ENCODE results near the gene CAPN2.
"Not testable (repeated sequence)": the region's sequence is repeated elsewhere in the genome, so short reads cannot be mapped to it uniquely, and the experiment has no call there.

CAPN2 gene

GRCh38 chr1:223717695-223718363, 5.5 kb downstream of the CAPN2 start:
- peak; percentile 26 for DNase-seq

- DNase-seq, result peak; percentile 82
Observed at GRCh38 chr1:223718850-223719249, 6.5 kb downstream of the CAPN2 start.

GRCh38 chr1:223720971-223721591, 8.7 kb downstream of the CAPN2 start:
- DNase-seq, result peak; percentile 41

GRCh38 chr1:223721658-223722607, 9.6 kb downstream of the CAPN2 start:
- no peak for DNase-seq

GRCh38 chr1:223723351-223723904, 11.1 kb downstream of the CAPN2 start:
- DNase-seq, result no peak

GRCh38 chr1:223724376-223724775, 12.0 kb downstream of the CAPN2 start:
- DNase-seq, result no peak

- DNase-seq, result no peak
Observed at GRCh38 chr1:223725578-223725977, 13.2 kb downstream of the CAPN2 start.

GRCh38 chr1:223726380-223727001, 14.2 kb downstream of the CAPN2 start:
- peak; percentile 95 for DNase-seq

- peak; percentile 76 for DNase-seq
Observed at GRCh38 chr1:223727541-223727940, 15.2 kb downstream of the CAPN2 start.

GRCh38 chr1:223729906-223730305, 17.6 kb downstream of the CAPN2 start:
- no peak for DNase-seq

GRCh38 chr1:223730479-223731132, 18.3 kb downstream of the CAPN2 start:
- peak; percentile 61 for DNase-seq

GRCh38 chr1:223731133-223731770, 18.9 kb downstream of the CAPN2 start:
- peak; percentile 56 for DNase-seq

- DNase-seq, result no peak
Observed at GRCh38 chr1:223732993-223733798, 20.9 kb downstream of the CAPN2 start.

- no peak for DNase-seq
Observed at GRCh38 chr1:223733898-223734852, 21.8 kb downstream of the CAPN2 start.

- DNase-seq, result not testable (repeated sequence)
Observed at GRCh38 chr1:223736638-223737037, 24.3 kb downstream of the CAPN2 start.

- no peak for DNase-seq
Observed at GRCh38 chr1:223737342-223737741, 25.0 kb downstream of the CAPN2 start.

- peak; percentile 77 for DNase-seq
Observed at GRCh38 chr1:223738465-223739365, 26.4 kb downstream of the CAPN2 start.

- DNase-seq, result no peak
Observed at GRCh38 chr1:223739366-223740037, 27.2 kb downstream of the CAPN2 start.

All from kidney glomerular epithelial cell (primary cell).